ENCODE results near the gene TWF1. TPM values are rescaled to one million over a fixed set of nuclear protein-coding genes. Genes with fewer than 3 reads are reported as not detected.
A peak's percentile ranks its signal among the peaks of the same experiment; 100 is the strongest.

TWF1 gene
- total and polyA plus RNA-seq, 2 of the 8 experiments (the other 6 are each of a cell fraction or from before 2014, with no cell fraction given): 7.6 to 27.9 TPM

DNA sequence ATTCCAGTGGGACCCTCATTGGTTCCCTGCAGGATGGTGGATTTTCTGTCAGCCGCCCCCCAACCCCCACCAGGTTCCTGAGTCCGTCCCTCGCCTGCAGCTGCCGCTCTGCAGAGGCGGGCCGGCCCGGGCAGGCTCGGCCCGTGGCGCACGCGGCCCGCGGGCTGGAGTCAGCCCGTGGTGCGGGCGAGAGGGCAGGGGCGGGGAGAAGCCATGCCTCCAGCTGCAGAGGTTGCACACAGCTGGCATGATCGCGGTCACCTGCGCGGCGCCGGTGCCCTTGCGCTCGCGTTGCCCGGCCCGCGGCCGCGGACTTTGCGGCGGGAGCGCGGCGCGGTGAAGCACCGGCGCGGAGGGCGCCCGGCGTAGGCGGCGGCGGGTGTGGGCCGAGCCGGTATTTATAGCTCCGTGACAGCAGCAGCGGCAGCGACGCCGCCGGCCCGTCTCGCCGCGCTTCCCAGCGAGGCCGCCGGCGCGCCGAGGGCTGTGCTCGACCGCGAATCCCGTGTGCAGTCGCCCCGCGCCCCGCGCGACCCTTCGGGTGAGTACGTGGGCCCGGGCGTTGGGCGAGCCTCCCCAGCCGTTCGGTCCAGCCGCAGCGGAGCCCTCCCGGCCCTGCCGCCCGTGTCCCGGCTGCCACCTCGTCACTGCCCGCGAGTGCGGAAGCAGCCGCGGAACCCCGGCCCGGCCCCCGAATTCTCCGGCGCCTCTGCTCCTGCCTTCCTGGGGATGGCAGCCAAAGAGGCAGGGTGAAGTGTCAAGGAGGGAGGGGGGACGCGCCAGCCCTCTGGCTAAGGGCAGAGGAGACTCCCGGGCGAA is 29.7 kb upstream of the TWF1 start, which contains the start of gene TMEM117:
TMEM117 (plus strand) TSS at position 426 of the 819 bp plus-strand sequence.
- no peak within 1 kb of the TSS for H4K91ac ChIP-seq (replicated peaks; ENCODE audit: insufficient read length, low read length)
- H2BK120ac ChIP-seq (replicated peaks; ENCODE audit: low read depth, low read length): no peak within 1 kb of the TSS
- peak in 1 of 2 experiments; percentile 80 for DNase-seq (ENCODE audit: low read depth in 1 of 2, low spot score in 2 of 2)
- 2% methylated on average over 62 of the region's 103 CpGs; no CpG with 5 or more reads in 1 of the 2 experiments for WGBS, 2 experiments (ENCODE audit: extremely low coverage in 1 of 2, insufficient coverage in 1 of 2, insufficient read length in 1 of 2, insufficient replicate concordance in 2 of 2, low coverage in 1 of 2, low lambda C conversion rate in 2 of 2, missing lambda C conversion rate in 1 of 2)
- H4K5ac ChIP-seq (ENCODE audit: insufficient read length, low read depth, low read length): no peak within 1 kb of the TSS
- H3K4ac ChIP-seq (replicated peaks; ENCODE audit: insufficient read length, low read depth, low read length): no peak within 1 kb of the TSS
- H3K56ac ChIP-seq (replicated peaks; ENCODE audit: insufficient read length, low read depth, low read length): no peak within 1 kb of the TSS
- H2BK5ac ChIP-seq (ENCODE audit: low read depth, low read length): no peak within 1 kb of the TSS; the same call in 1 of the 2 replicates
- H3K79me1 ChIP-seq (ENCODE audit: low read depth, low read length): no peaks in the 10 kb centered on the region
- H3K14ac ChIP-seq (ENCODE audit: insufficient read length): no peak within 1 kb of the TSS
- H3K23ac ChIP-seq (ENCODE audit: insufficient read length): no peak within 1 kb of the TSS
- H3K27ac ChIP-seq (ENCODE audit: low read depth, low read length): no peak within 1 kb of the TSS
- no peak within 1 kb of the TSS for H2AK5ac ChIP-seq (ENCODE audit: low read depth, low read length)
- H2BK20ac ChIP-seq (ENCODE audit: low read length): no peak within 1 kb of the TSS
- H3K18ac ChIP-seq (ENCODE audit: extremely low read depth, low read length): peak within 1 kb of the TSS; percentile 48; the same call in 1 of the 2 replicates
- ChIA-PET CTCF (ENCODE audit: partially characterized antibody) (interaction anchor here (2.0 to 2.1 kb wide), 2 partner anchors 48 to 59 kb away, joined by 5 read pairs; no protein-coding TSS in a partner anchor), POLR2A (ENCODE audit: partially characterized antibody) (interaction anchor here (0.7 to 2.4 kb wide), 2 partner anchors 30 to 214 kb away, joined by 3 to 15 read pairs; partner anchors contain the start of gene TWF1)
- H2AFZ ChIP-seq (ENCODE audit: low read length): peak within 1 kb of the TSS; percentile 72
- peaks cover 0 to 25% (median 9%) of the 10 kb centered on the region in 4 experiments; a peak in 5 of 7 replicates for H3K27me3 ChIP-seq (replicated peaks in 1 of 4; ENCODE audit: control insufficient read depth in 3 of 4, extremely low read depth in 1 of 4, insufficient read depth in 3 of 4, low read length in 3 of 4)
- H2BK15ac ChIP-seq (ENCODE audit: low read length): no peak within 1 kb of the TSS
- H4K8ac ChIP-seq (ENCODE audit: extremely low read depth, insufficient read depth, low read length): no peak within 1 kb of the TSS
- peaks cover 2% of the 10 kb centered on the region; the same call in 1 of the 2 replicates for H3K23me2 ChIP-seq (ENCODE audit: low read depth, low read length)
- no peaks in the 10 kb centered on the region for H3K9me3 ChIP-seq (ENCODE audit: insufficient read depth in 2 of 2, low read depth in 1 of 2, low read length in 1 of 2)
- H3K9ac ChIP-seq (replicated peaks in 1 of 4; ENCODE audit: extremely low read depth in 1 of 4, low read depth in 3 of 4, low read length in 3 of 4): peak within 1 kb of the TSS; percentile 13 to 58 (median 36); a peak in 4 of 7 replicates
- H3K4me1 ChIP-seq (replicated peaks in 1 of 4; ENCODE audit: control insufficient read depth in 3 of 4, insufficient read depth in 4 of 4, low read length in 3 of 4): peaks cover 0 to 5% (median 2%) of the 10 kb centered on the region in 4 experiments; a peak in 2 of 7 replicates
- no peaks in the 10 kb centered on the region for H4K20me1 ChIP-seq (replicated peaks in 1 of 2; ENCODE audit: control insufficient read depth in 1 of 2, insufficient read depth in 2 of 2, low read length in 2 of 2)
- H3K79me2 ChIP-seq (ENCODE audit: control insufficient read depth in 1 of 2, insufficient read depth in 2 of 2, low read length in 2 of 2): no peaks in the 10 kb centered on the region
- peak within 1 kb of the TSS; percentile 61 to 76 (median 69) for H3K4me3 ChIP-seq (ENCODE audit: extremely low read depth in 1 of 4, insufficient read depth in 2 of 4, low read depth in 3 of 4, low read length in 4 of 4)
- no peak within 1 kb of the TSS for H2BK12ac ChIP-seq (ENCODE audit: low read depth, low read length)
- H3K36me3 ChIP-seq (ENCODE audit: control insufficient read depth in 2 of 4, insufficient read depth in 4 of 4, low read length in 3 of 4): no peaks in the 10 kb centered on the region
- FAIRE-seq: no peak
- H3K4me2 ChIP-seq (ENCODE audit: insufficient read depth in 1 of 2, low read depth in 2 of 2, low read length in 2 of 2): peak within 1 kb of the TSS; percentile 71 to 74
- no peak for TF ChIP-seq USF2 (IDR thresholded peaks at IDR 0.05; ENCODE audit: low read length)
- TF ChIP-seq HDAC2 (IDR thresholded peaks at IDR 0.05; ENCODE audit: borderline replicate concordance in 1 of 2, low read depth in 2 of 2, low read length in 2 of 2): peak; percentile 16 to 33; a peak in 1 of 4 replicates
- TF ChIP-seq SUZ12 (IDR thresholded peaks at IDR 0.05; ENCODE audit: low read length): peak; percentile 52; the same call in 1 of the 2 replicates
- TF ChIP-seq KDM4A (IDR thresholded peaks at IDR 0.05; ENCODE audit: low read depth, low read length, severe bottlenecking): peak; percentile 73
- TF ChIP-seq CBX5 (IDR thresholded peaks at IDR 0.05; ENCODE audit: low read depth, low read length): no peak
- no peak for TF ChIP-seq NANOG (IDR thresholded peaks at IDR 0.05; ENCODE audit: insufficient read depth, low read depth, low read length, poor library complexity, severe bottlenecking)
- TF ChIP-seq ASH2L (IDR thresholded peaks at IDR 0.05; ENCODE audit: low read length): peak; percentile 86
- no peak for TF ChIP-seq FOSL1 (IDR thresholded peaks at IDR 0.05; ENCODE audit: insufficient read depth, low read depth, low read length)
- TF ChIP-seq GABPA (IDR thresholded peaks at IDR 0.05; ENCODE audit: borderline replicate concordance, insufficient read depth, low read length): 0 out of 2 replicates have a peak, but pooled peaks have one; percentile 5

Data from H1 (cell line).